NCI-H146 (cell line): ENCODE results near the gene TBC1D22A.

Experiments used
- DNase-seq: peaks from one replicate; lab custom pipeline; 2025; lab: John Stamatoyannopoulos, UW

Gene TBC1D22A

GRCh38 chr22:47190276-47190956, 428.0 kb downstream of the TBC1D22A start:
- DNase-seq: no peak

GRCh38 chr22:47190957-47191670, 428.7 kb downstream of the TBC1D22A start:
- no peak for DNase-seq

GRCh38 chr22:47191671-47192650, 429.5 kb downstream of the TBC1D22A start:
- DNase-seq: no peak

GRCh38 chr22:47192651-47193437, 430.4 kb downstream of the TBC1D22A start:
- peak; percentile 29 for DNase-seq

GRCh38 chr22:47193606-47194329, 431.3 kb downstream of the TBC1D22A start:
- DNase-seq: no peak

- DNase-seq: no peak
Measured at GRCh38 chr22:47194476-47195155, 432.2 kb downstream of the TBC1D22A start.

GRCh38 chr22:47195156-47195483, 432.7 kb downstream of the TBC1D22A start:
- DNase-seq: no peak

GRCh38 chr22:47195484-47196165, 433.2 kb downstream of the TBC1D22A start:
- no peak for DNase-seq

GRCh38 chr22:47196166-47196849, 433.9 kb downstream of the TBC1D22A start:
- DNase-seq: no peak

- no peak for DNase-seq
Measured at GRCh38 chr22:47196881-47197772, 434.7 kb downstream of the TBC1D22A start.

- no peak for DNase-seq
Measured at GRCh38 chr22:47197773-47198500, 435.5 kb downstream of the TBC1D22A start.

GRCh38 chr22:47198801-47199251, 436.4 kb downstream of the TBC1D22A start:
- no peak for DNase-seq

GRCh38 chr22:47199261-47199978, 437.0 kb downstream of the TBC1D22A start:
- no peak for DNase-seq

- no peak for DNase-seq
Measured at GRCh38 chr22:47199979-47200272, 437.5 kb downstream of the TBC1D22A start.

GRCh38 chr22:47200273-47201051, 438.0 kb downstream of the TBC1D22A start:
- DNase-seq: no peak
